GM19452 (cell line): Measurements from ENCODE around the gene CDCA5.

Experiments
- ATAC-seq: cut with Tn5 transposase; IDR thresholded peaks from one replicate; pipeline ENCODE4 v1.9.1; 2021; ENCODE audit not compliant: unreplicated experiment

The CDCA5 gene

GRCh38 chr11:65083834-65084597, at the start of gene CDCA5, which contains the start of gene ZFPL1:
TSS of gene CDCA5 (minus strand) at chr11:65084040. CDS start at chr11:65083978, 62 bp downstream.
TSS of gene ZFPL1 (plus strand) at chr11:65084222. CDS start at chr11:65084699, 477 bp downstream.
- ATAC-seq: peak; percentile 79

GRCh38 chr11:65132988-65133700, 49.3 kb upstream of the CDCA5 start:
- no peak for ATAC-seq

- no peak for ATAC-seq
Measured at GRCh38 chr11:65132238-65132987, 48.6 kb upstream of the CDCA5 start.

GRCh38 chr11:65131895-65132237, 48.0 kb upstream of the CDCA5 start:
- no peak for ATAC-seq

- ATAC-seq: no peak
Measured at GRCh38 chr11:65131417-65131776, 47.6 kb upstream of the CDCA5 start.

- no peak for ATAC-seq
Measured at GRCh38 chr11:65130631-65131416, 47.0 kb upstream of the CDCA5 start.

- no peak for ATAC-seq
Measured at GRCh38 chr11:65129649-65130441, 46.0 kb upstream of the CDCA5 start.

GRCh38 chr11:65128182-65129145, 44.6 kb upstream of the CDCA5 start:
- no peak for ATAC-seq

GRCh38 chr11:65127473-65128181, 43.8 kb upstream of the CDCA5 start:
- ATAC-seq: no peak

GRCh38 chr11:65126624-65127274, 42.9 kb upstream of the CDCA5 start:
- ATAC-seq: no peak

- no peak for ATAC-seq
Measured at GRCh38 chr11:65125197-65126056, 41.6 kb upstream of the CDCA5 start.

- no peak for ATAC-seq
Measured at GRCh38 chr11:65124480-65125196, 40.8 kb upstream of the CDCA5 start.

GRCh38 chr11:65121865-65122696, 38.2 kb upstream of the CDCA5 start, which contains the start of the genes FAU and MRPL49:
TSS of gene FAU (minus strand) at chr11:65122134. CDS start at chr11:65121813, 321 bp downstream.
TSS of gene MRPL49 (plus strand) at chr11:65122321. CDS start at chr11:65122347, 26 bp downstream.
- peak; percentile 60 for ATAC-seq

GRCh38 chr11:65121447-65121864, 37.6 kb upstream of the CDCA5 start:
- no peak for ATAC-seq

GRCh38 chr11:65120831-65121230, 37.0 kb upstream of the CDCA5 start:
- ATAC-seq: no peak
